HG03135 (cell line): ENCODE data around the gene CDCP2.
"Not testable (repeated sequence)": the region's sequence is repeated elsewhere in the genome, so short reads cannot be mapped to it uniquely, and the experiment has no call there.

ENCODE experiments used
- ATAC-seq: cut with Tn5 transposase; IDR thresholded peaks from one replicate; pipeline ENCODE4 v1.9.1; 2021; ENCODE audit warnings: mild to moderate bottlenecking, moderate library complexity; ENCODE audit not compliant: unreplicated experiment

The CDCP2 gene

DNA sequence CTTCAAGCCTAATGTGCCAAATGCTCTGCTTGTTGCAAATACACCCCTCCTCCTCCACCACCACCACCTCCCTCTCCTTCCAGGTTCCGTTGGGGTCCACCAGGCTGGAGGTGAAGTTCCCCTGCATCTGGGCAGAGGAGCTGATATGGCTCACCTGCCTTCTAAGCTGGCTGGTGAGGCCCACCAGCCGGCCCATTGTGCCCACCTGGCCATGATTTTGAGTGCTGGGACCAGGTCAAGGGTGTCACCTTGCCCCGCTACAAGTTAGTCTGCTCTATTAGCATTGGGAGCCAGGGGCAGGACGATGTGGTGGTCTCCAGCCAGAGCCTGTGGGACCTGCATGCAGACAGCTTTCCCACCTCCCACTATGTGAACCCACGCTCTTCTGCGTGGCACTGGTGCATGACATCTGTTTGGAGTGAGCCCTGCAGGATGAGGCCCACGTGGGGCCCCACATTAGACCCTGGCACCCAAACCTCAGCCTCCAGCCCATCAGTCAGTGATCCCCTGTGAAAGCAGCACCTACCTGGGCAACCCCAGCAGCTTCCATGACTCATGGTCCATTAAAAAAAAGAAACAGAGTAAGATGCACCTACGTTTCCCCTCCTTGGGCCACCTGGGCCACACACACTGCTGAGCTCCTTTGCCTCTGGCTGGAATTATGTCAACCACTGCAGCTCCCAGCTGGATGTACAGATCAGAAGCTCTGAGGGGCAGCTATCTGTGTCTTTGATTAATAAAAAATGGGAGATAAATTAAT is 15.6 kb upstream of the CDCP2 start:
- no peak for ATAC-seq

DNA sequence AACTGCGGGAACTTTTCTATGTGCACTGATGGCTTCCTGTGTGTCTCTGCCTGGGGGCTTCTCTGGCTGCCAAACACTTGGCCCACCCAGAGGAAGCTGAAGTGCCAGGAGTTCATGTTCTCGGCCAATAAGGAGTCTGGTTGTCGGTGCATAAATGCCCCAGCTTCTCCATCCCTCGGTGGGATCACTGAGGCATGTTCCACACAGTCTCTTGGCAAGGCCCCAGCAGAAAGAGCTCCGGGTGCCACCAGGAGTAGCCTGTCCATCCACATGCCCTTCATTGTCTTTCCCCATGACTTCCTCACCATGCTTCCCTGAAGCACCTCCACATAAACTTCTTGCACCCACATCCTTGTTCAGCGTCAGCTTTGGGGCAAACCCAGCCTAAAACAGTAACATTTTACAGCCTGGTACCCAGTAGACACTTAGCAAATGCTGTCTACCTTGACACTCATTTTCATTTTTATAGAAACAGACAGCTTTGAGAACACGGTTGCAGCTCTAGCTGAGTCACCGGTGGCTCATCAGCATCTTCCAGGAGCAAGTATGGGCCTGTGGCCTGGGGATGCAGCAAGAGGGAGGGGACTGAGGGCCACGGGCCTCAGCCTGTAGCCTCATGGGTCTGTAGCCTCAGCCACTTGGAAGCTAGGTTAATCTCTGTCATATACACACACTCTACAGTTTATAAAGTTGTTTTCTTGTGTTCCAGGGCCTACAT is 14.8 kb upstream of the CDCP2 start:
- ATAC-seq, result no peak

DNA sequence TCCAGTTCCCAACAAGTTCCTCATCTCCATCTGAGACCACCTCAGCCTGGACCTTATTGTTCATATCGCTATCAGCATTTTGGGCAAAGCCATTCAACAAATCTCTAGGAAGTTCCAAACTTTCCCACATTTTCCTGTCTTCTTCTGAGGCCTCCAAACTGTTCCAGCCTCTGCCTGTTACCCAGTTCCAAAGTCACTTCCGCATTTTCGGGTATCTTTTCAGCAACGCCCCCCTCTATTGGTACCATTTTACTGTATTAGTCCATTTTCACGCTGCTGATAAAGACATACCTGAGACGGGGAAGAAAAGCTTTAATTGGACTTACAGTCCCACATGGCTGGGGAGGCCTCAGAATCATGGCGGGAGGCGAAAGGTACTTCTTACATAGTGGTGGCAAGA is 13.6 kb upstream of the CDCP2 start:
- not testable (repeated sequence) for ATAC-seq

DNA sequence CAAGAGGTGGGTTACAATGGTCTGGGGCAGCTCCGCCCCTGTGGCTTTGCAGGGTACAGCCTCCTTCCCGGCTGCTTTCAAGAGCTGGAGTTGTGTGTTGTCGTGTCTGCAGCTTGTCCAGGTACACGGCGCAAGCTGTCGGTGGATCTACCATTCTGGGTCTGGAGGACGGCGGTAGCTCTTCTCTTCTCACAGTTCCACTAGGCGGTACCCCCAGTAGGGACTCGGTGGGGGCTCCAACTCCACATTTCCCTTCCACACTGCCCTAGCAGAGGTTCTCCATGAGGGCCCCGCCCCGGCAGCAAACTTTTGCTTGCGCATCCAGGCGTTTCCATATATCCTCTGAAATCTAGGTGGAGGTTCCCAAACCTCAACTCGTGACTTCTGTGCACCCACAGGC is 12.3 kb upstream of the CDCP2 start:
- no peak for ATAC-seq

DNA sequence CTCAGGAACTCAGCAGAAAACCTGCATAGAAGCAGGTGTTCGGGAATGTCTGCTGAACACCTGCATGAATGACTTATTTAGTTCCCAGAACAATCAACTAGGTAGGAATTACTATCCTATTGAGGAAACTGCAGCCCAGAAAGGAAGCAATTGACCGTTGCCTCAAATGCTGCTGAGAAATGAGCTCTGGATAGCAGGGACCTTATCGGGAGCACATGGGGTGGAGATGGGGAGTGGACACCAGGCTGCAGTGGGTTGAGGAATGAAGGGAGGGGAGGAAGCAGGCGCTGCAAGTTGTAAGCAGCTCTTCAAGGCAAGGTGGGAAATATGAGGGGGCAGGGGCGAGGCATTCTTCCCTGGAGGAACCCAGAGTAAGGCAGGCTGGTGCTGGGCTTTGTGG is 10.8 kb upstream of the CDCP2 start:
- no peak for ATAC-seq

DNA sequence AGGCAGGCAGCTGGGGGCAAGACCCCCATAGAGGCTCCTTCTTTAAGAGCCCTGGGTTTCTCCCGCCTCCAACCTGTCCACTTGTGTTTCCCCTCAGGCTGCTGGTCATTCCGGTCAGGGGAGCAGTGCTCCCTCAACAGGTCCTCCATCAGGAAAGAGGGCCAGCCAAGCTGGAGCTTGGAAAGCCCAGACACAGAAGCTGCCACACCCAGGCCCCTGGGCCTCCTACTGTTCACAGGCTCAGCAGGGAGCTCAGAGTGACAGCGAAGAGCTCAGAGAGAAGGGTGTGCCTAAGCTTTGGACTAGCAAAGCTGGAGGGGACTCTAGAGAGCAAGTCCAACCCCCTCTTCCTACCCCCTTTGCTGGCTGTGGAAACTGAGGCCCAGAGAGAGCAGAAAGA is 10.3 kb upstream of the CDCP2 start:
- ATAC-seq, result no peak

DNA sequence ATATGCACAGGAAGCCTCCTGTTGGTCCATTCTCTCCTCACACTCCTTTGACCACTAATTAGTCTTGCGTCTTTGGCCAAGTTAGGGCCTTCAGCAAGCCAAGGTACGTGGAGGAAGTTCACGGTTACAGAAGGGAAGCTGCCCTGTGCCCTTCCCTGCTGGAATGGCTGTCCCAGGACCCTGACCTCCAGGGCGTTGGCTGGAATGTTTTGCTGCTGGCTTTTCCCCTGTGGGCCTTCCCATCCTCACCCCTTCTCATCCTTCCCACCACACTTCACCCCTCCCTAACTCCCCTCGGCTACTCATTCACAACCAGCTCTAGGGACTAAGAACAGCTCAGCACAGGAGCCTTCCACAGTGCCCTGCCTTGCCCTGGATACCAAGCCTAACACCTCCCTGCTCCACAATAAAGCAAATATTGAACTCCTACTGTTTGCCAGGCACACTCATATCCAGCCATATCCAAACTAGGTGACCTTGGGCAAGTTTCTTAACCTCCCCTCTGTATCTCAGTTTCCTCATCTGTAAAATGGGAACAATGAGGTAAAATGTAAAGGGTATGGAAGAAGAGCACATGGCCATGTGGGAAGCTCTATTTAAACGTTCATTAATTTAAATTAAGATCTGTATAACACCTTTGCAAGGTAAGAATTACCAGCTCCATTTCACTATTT is 8.8 kb upstream of the CDCP2 start:
- no peak for ATAC-seq

DNA sequence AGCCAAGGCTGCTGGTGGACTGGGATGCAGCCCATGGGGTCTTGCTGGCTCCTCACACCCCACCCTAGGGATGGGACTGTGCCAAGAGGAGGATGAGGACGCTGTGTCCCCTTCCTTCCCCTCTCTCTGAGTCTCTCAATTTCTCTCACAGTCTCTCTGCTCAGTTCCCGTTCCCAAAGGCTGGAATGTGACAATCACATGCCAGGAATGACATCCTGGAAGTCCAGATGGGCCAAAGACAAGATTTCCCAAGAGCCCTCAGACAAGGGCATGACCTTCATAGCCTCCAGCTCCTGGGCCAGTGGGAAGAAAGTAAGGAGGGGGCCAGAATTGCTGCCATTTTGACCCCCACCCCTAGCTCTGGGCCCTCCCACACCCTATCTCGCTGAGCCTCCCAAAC is 7.6 kb upstream of the CDCP2 start:
- ATAC-seq, result no peak

DNA sequence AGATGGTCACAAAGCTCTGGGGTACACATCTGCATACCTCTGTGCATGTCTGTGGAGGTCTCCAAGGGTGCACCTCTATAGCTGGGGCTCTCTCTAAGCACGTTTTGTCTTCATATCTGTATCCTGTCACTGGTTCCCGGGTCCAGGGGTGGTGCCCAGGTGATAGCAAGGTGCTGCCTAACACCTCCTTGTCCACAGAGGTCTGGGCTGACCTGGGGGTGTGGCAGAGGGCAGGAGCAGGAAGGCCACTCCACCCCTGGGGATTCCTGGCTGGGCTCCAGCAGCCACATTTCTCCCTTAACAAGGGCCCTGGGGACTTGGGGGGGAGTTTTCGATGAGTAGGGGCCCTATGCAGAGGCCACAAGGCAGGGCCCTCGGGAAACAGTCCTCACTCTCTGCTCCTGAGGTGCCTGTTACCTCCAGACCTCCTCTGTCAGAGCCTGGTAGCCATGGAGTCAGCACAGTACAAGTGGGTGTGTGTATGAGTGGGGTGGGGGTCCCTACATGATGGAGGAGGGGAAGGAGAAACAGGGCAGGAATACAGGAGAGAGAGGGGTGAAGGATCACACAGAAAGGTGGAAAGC is 7.0 kb upstream of the CDCP2 start:
- ATAC-seq, result no peak

DNA sequence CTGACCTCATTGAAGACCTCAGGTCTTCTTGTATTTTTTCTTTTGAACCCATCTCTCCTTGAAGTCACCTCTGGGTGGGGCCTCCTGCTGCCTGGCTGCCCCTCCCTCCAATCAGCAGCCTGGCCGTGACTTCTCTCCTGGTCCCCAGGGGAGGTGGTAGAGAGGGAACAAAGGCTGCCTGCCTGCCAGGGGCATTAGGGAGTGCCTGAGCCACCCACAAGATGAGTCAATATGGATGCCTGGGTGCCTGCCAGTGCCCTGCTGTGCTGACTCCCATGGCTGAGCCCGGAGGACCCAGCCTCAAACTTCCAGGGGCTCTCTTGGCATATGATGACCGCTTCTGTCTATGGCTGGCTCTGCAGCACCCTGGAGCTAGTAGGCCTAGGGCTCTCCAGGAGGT is 5.3 kb upstream of the CDCP2 start:
- no peak for ATAC-seq

DNA sequence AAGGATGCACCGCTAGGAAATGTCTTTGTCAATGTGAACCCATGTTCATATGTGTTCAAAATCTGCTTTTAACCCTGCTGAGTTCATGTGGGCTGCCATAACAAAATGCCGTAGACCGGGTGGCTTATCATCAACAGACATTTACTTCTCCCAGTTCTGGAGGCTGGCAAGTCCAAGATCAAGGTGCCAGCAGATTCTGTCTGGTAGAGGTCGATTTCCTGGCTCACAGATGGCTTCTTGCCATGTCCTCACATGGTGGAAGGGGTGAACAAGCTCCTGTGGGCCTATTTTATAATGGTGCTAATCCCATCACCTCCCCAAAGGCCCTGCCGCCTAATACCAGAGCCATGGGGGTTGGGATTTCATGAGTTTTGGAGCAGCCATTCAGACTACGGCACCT is 4.6 kb upstream of the CDCP2 start:
- ATAC-seq, result no peak

DNA sequence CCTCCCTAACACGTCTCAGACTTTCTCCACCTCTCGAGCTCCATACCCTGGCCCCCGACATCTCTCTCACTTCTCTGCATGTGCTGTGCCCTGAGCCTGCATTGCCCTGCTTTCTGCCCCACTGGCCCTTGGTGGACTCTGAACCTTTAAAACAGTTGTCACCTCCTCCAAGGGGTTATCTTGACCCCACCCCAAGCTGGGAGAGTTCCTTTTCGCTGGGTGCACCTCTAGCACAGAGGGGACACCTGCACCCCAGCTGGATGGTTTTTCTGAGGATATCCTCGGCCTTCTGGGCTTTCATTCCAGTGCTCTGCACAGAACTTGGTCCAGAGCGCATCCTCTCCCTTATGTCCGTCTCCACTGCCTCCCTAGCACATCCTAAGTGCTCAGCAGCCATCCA is 4.2 kb upstream of the CDCP2 start:
- no peak for ATAC-seq

DNA sequence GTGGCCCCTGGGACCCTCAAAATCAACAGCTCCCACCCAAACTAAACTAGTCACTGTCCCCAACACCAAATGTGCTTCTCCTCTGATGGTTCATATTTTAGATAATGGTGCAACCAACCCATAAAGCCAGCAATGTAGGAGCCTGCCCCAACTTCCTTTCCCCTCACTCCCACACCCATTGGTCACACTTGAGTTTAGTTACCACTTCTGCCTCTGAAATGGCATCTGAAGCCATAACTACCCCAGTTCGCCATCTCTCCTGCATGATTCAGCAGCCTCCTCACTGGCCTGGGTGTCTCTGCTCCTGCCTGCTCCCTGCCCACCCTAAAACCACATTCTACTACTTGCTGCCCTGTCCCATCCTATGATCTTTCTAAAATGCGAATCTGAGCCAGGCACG is 3.4 kb upstream of the CDCP2 start:
- no peak for ATAC-seq

DNA sequence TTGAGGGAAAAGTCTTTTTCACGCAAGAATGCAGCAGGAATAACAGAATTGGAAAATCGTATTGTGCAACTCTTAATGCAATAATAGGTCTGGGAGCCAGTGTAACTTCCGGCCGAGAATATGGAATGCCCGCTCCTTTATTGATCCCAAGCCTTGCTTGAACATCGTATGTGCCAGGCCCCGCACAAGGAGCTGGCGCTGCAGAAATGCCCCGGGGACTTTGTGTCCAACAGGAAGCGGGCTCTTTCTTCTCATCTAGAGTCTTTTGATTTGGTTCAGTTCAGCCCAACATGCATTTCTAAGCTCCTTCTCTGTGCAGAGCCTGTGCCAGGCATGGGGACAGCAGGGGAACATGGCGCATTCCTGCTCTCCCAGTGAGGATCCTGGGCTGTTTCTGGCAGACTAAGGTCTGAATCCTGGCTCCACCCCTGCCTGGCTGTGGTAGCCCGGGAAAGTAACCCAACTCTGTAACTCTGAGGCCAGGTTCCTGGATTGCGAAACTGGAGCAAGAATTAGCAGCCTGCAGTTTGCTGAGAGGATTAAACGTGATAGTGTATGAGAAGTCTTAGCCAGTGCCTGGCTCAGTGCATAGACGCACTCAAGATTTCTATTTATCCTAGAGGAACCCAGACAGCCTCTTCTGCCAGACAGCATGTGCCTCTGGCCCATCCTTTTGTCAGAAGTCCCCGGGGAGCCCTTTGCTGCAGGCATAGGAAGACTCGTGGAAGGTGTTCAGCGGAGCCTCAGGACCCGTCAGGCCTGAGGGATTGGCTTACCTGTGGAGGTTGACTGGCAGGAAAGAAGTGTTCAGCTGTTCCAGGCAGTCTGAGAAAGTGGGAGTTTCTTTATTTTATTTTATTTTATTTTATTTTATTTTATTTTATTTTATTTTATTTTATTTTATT is 987 bp upstream of the CDCP2 start:
- ATAC-seq, result no peak

DNA sequence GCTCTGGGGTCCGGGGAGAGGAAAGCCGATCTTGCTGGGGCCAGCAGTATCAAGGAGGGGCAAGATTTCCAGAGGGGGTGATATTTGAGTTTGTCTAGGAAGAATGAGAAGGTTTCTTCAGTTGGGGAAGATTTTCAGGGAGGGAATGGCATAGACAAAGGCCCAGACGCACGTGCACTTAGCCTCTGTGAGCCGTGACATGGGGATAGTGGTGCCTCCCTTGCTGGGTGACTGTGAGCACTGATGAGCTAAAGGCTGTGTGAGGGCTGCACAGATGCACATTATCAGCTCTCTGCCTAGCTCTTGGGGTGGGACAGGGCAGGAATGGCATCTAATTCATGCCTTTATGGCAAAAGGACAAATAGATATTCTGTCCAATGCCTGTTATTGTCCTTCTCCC is 1.8 kb downstream of the CDCP2 start:
- ATAC-seq, result no peak

DNA sequence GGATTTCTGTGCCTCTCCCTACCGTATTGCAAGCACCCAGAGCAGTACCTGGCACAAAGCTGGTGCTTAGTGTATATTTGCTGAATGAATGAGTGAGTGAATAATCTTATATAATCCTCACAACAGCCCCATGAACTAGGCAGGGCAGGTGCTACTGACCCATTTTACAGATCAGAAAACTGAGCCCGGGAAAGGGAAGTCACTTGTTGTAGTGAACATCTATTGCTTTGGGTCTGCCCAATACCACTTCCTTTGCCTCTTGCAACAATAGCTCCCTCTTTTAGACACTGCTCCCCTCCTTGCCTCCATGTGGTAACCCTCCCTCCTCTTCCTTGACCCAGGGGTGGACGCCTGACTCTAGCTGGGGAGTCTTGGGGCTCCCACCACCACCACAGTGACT is 3.1 kb downstream of the CDCP2 start:
- ATAC-seq, result no peak

DNA sequence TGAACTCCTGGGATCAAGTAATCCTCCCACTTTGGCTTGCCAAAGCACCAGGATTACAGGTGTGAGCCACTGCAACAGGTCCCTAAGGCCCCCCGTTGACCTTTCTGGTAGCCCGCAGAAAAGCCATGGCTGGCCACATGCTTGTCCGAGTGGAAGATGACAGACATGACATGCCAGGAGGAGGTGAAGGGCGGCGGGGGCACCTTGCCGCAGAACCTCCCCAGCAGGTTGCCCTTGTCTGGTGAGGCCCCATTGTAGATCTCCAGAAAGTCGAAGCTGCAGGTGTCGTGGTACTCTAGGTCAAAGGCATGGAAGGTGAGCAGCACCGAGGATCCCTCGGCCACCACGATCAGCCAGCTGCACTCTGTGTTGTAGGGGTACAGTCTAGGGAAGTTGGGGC is 8.4 kb downstream of the CDCP2 start:
- ATAC-seq, result no peak

DNA sequence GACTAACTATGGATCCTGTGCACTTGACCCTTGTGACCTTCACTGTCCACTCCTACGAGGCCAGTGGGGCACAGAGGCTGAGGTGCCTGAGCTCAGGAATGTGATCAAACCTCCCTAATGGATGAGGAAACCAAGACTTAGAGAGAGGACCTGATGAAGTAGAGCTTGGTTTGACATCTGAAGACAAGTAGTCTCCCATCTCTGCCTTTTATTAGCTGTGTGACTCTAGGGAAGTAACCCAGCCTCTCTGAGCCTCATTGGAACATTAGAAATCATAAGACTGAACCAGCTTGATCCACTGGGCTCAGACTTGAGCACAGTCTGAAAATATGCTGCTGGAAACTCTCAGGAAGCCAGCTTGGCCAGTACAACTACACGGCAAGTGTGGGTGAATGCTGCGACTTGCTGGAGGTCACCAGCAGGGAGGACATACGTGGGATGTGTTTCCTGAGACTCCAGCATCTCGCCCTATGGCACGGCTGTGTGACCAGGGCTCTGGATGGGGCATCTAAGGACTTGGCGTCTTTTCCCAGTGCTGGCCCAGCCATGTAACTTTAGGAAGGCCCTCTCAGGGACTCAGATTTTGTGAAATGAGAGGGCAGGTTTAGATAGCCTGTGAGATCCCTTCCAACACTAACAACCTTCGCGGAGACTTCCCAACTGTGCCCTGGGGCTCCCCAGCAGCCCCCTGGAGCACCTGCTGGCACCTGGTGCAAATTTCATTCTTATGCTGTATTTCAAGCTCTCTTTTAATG is 10.5 kb downstream of the CDCP2 start:
- no peak for ATAC-seq

DNA sequence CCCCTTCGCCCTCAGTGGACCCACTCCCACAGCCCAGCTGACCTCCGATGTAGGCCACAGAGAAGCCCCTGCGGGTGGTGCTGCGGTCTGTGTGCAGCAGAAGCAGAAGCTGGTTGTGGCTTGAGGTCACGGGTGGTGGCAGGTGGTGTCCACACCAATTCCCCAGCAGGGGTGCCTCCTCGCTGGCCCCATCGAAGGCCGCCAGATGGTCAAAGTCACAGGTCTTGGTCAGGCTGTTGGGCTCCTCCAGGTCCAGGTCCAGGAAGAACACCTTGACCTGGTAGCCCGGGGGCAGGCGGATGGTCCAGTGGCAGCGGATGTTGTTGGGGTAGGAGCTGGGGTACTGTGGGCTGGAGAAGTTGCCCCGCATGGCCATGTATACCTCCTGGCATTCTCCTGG is 13.1 kb downstream of the CDCP2 start:
- ATAC-seq, result no peak

DNA sequence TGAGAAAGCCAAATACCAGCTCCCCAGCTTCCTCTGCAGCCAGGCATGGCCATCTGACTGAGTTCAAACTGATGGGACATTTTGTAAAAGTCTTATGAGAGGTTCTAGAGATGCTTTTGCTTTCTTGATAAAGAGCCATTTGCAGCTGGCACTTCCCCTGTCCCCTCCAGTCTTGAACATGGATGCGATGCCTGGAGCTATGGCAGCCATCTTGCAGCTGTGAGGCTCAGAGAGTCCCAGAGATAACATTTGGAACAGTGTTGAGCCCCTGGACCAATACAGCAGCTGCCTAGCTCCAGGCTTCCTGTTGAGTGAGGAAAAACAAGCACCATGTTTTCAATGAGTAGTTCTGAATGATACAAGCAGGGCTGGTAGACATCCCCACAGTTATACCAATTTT is 13.8 kb downstream of the CDCP2 start:
- no peak for ATAC-seq
